ENCODE measurements around the gene FCMR.

FCMR gene

DNA sequence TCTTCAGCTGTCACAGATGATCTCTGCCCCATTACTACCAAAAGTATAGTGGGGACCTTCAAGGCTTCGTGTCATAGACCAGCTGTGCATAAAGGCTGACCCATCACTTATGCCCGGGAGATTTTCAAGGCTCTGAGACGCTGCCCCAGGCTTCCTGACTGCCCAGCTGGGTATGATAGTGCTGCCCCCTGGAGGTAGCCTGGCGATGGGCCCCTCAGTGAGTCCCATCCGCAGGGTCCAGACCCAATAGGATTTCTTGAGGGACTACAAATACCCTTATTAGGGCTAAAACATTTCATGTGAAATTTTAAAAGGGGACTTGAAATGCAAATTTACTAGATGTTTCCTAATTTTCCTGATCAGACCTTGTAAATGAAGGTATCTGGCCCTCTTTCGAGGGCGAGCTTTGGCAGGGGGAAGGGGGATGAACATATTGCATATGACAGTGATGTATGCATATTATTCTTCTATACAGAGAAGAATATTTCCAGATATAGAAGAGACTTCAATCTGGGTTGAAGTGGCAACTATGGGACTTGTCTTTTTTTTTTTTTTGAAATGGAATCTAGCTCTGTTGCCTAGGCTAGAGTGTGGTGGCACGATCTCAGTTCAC lies 11.7 kb upstream of the FCMR start:
- Histone ChIP-seq H3K4me3 (ENCODE audit: control insufficient read depth in 1 of 7, extremely low read depth in 1 of 7, insufficient read depth in 4 of 7, low read depth in 2 of 7, low read length in 6 of 7) (no peak overlapping the region), H3K27ac (ENCODE audit: insufficient read depth in 1 of 2, low read depth in 1 of 2, low read length in 2 of 2, poor library complexity in 1 of 2, severe bottlenecking in 2 of 2) (no peak overlapping the region), H3K36me3 (ENCODE audit: control insufficient read depth in 4 of 4, insufficient read depth in 4 of 4, low read length in 3 of 4) (no peaks in the 10 kb centered on the region), H3K9me3 (ENCODE audit: control extremely low read depth in 1 of 5, control insufficient read depth in 4 of 5, insufficient read depth in 2 of 5, low read depth in 1 of 5, low read length in 4 of 5) (no peaks in the 10 kb centered on the region), H3K4me1 (ENCODE audit: control extremely low read depth in 1 of 4, control insufficient read depth in 4 of 4, insufficient read depth in 4 of 4, low read length in 3 of 4) (peaks cover 2 to 11% (median 8%) of the 10 kb centered on the region in 4 experiments), H3K27me3 (replicated peaks in 2 of 5; ENCODE audit: control insufficient read depth in 4 of 5, insufficient read depth in 5 of 5, low read length in 4 of 5) (no peaks in the 10 kb centered on the region)
- POLR2A ChIA-PET, result no interaction called here
- DNase-seq, result peak; percentile 50 to 66 (median 59)
- CTCF ChIA-PET, result interaction anchor here (0.6 to 10.5 kb wide), 22 partner anchors 8 to 323 kb away, joined by 3 to 220 read pairs (median 7); partner anchors contain the start of genes EIF2D and FCMR
- 53% methylated on average over 6 of the region's 8 CpGs for WGBS (ENCODE audit: insufficient coverage)

DNA sequence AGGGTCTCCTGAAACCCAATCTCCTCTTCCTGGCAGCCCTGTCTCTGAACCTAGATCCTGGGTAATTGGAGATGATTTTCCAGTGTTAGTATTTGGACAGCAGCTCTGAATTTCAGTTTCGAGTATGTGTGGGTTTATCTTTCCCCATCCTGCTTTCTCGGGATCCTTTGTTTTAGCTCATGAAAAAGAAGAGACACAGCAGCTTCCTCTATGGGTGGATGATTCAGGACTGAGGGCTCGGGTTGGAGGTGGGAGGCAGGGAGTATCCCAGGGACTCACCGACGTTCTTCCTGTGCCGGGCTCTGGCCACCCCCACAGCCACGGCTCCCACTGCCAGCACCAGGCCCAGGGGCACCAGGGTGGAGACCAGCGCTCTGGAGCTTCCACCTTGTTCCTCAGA lies 10.4 kb upstream of the FCMR start:
- no peak overlapping the region for H3K4me3 ChIP-seq (ENCODE audit: control insufficient read depth in 1 of 7, extremely low read depth in 1 of 7, insufficient read depth in 4 of 7, low read depth in 2 of 7, low read length in 6 of 7)
- POLR2A ChIA-PET, result no interaction called here
- no peaks in the 10 kb centered on the region for H3K27me3 ChIP-seq (replicated peaks in 2 of 5; ENCODE audit: control insufficient read depth in 4 of 5, insufficient read depth in 5 of 5, low read length in 4 of 5)
- no peak overlapping the region for H3K27ac ChIP-seq (ENCODE audit: insufficient read depth in 1 of 2, low read depth in 1 of 2, low read length in 2 of 2, poor library complexity in 1 of 2, severe bottlenecking in 2 of 2)
- no peaks in the 10 kb centered on the region for H3K9me3 ChIP-seq (ENCODE audit: control extremely low read depth in 1 of 5, control insufficient read depth in 4 of 5, insufficient read depth in 2 of 5, low read depth in 1 of 5, low read length in 4 of 5)
- 92% methylated on average over 8 of the region's 8 CpGs for WGBS (ENCODE audit: insufficient coverage)
- H3K4me1 ChIP-seq (ENCODE audit: control extremely low read depth in 1 of 4, control insufficient read depth in 4 of 4, insufficient read depth in 4 of 4, low read length in 3 of 4), result peaks cover 2 to 11% (median 8%) of the 10 kb centered on the region in 4 experiments
- CTCF ChIA-PET, result interaction anchor here (0.7 to 10.5 kb wide), 19 partner anchors 10 to 209 kb away, joined by 3 to 220 read pairs (median 3); partner anchors contain the start of genes FCMR, IL20 and PIGR
- no peak for DNase-seq
- H3K36me3 ChIP-seq (ENCODE audit: control insufficient read depth in 4 of 4, insufficient read depth in 4 of 4, low read length in 3 of 4), result no peaks in the 10 kb centered on the region

DNA sequence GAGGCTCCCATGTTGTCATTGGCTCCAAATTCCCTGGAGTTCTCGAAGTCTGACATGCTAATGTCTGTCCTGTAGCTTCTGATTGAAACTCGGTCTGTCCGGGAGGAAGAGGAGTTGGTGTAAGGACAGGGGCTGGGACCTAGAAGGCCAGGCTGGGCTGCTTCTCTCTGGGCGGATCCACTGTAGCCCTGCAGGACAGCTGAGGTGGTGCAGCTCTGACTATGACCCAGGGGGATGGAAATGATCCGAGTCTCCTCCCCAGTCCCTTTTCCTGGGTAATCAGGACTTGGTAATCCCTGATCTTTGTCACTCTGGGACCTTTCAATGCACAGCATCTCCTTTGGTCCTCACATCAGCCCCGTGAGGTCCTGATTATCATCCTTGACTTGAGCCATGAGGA lies 10.0 kb upstream of the FCMR start:
- 94% methylated on average over 6 of the region's 6 CpGs for WGBS (ENCODE audit: insufficient coverage)
- ChIA-PET POLR2A (no interaction called here), CTCF (interaction anchor here (0.7 to 10.5 kb wide), 16 partner anchors 10 to 208 kb away, joined by 3 to 220 read pairs (median 3); partner anchors contain the start of genes FCMR, IL20 and PIGR)
- DNase-seq, result no peak
- Histone ChIP-seq H3K27ac (ENCODE audit: insufficient read depth in 1 of 2, low read depth in 1 of 2, low read length in 2 of 2, poor library complexity in 1 of 2, severe bottlenecking in 2 of 2) (no peak overlapping the region), H3K4me3 (ENCODE audit: control insufficient read depth in 1 of 7, extremely low read depth in 1 of 7, insufficient read depth in 4 of 7, low read depth in 2 of 7, low read length in 6 of 7) (no peak overlapping the region), H3K27me3 (replicated peaks in 2 of 5; ENCODE audit: control insufficient read depth in 4 of 5, insufficient read depth in 5 of 5, low read length in 4 of 5) (no peaks in the 10 kb centered on the region), H3K9me3 (ENCODE audit: control extremely low read depth in 1 of 5, control insufficient read depth in 4 of 5, insufficient read depth in 2 of 5, low read depth in 1 of 5, low read length in 4 of 5) (no peaks in the 10 kb centered on the region), H3K4me1 (ENCODE audit: control extremely low read depth in 1 of 4, control insufficient read depth in 4 of 4, insufficient read depth in 4 of 4, low read length in 3 of 4) (peaks cover 2 to 11% (median 8%) of the 10 kb centered on the region in 4 experiments), H3K36me3 (ENCODE audit: control insufficient read depth in 4 of 4, insufficient read depth in 4 of 4, low read length in 3 of 4) (no peaks in the 10 kb centered on the region)

DNA sequence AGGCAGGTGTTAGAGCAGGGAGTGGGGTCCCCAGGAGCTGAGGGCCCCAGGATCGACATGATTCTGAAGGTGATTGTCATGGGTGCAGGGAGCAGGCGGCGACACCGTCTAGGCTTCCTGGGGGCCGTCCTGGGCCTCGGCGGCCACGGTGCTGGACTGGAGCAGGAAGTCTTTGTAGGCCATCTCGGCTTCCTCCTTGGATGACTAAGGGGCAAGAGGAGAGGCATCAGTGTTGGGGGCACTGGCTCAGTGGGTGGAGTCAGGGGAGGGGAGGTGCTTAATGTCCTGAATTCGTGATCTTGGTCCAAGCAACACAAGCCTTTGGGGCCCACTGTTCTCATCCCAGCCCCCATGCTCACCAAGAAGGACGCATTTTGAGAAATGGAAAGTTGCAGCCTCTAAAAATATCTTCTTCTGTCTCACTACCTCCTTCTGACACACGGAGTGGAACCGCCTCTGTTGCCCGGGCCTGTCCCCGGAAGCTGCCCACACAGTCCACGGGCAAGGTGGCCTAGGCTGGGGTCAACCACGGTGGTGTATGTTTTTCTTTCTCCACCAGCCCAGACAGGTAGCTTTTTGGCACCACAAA lies 8.6 kb upstream of the FCMR start:
- ChIA-PET POLR2A (no interaction called here), CTCF (interaction anchor here (0.8 to 10.5 kb wide), 5 partner anchors 12 to 68 kb away, joined by 3 to 220 read pairs (median 24); no protein-coding TSS in a partner anchor)
- Histone ChIP-seq H3K27me3 (replicated peaks in 2 of 5; ENCODE audit: control insufficient read depth in 4 of 5, insufficient read depth in 5 of 5, low read length in 4 of 5) (no peaks in the 10 kb centered on the region), H3K36me3 (ENCODE audit: control insufficient read depth in 4 of 4, insufficient read depth in 4 of 4, low read length in 3 of 4) (no peaks in the 10 kb centered on the region), H3K9me3 (ENCODE audit: control extremely low read depth in 1 of 5, control insufficient read depth in 4 of 5, insufficient read depth in 2 of 5, low read depth in 1 of 5, low read length in 4 of 5) (no peaks in the 10 kb centered on the region), H3K4me1 (ENCODE audit: control extremely low read depth in 1 of 4, control insufficient read depth in 4 of 4, insufficient read depth in 4 of 4, low read length in 3 of 4) (peaks cover 2 to 12% (median 8%) of the 10 kb centered on the region in 4 experiments), H3K27ac (ENCODE audit: insufficient read depth in 1 of 2, low read depth in 1 of 2, low read length in 2 of 2, poor library complexity in 1 of 2, severe bottlenecking in 2 of 2) (no peak overlapping the region), H3K4me3 (ENCODE audit: control insufficient read depth in 1 of 7, extremely low read depth in 1 of 7, insufficient read depth in 4 of 7, low read depth in 2 of 7, low read length in 6 of 7) (no peak overlapping the region)
- WGBS (ENCODE audit: insufficient coverage), result 83% methylated on average over 2 of the region's 17 CpGs
- peak in 2 of 3 donors; percentile 54 to 58 for DNase-seq

DNA sequence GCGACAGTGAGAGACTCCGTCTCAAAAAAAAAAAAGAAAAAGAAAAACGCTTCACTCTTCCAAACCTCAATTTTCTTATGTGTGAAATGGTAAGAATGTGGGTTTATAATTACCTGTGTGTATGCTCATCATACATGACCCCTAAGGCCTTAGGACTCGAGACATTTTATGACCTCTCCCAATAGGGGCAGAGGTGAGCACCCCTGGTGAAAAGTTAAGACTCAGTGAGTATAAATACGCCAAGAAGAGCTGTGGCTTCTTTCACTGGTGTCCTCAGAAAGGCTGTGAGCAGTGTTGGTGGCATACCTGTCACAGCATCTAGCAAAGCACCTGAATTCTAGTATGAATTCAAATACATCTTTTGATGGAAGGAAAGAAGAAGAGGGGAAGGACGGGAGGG lies 7.8 kb upstream of the FCMR start:
- no peaks in the 10 kb centered on the region for H3K27me3 ChIP-seq (replicated peaks in 2 of 5; ENCODE audit: control insufficient read depth in 4 of 5, insufficient read depth in 5 of 5, low read length in 4 of 5)
- H3K27ac ChIP-seq (ENCODE audit: insufficient read depth in 1 of 2, low read depth in 1 of 2, low read length in 2 of 2, poor library complexity in 1 of 2, severe bottlenecking in 2 of 2), result no peak overlapping the region
- DNase-seq, result no peak
- H3K9me3 ChIP-seq (ENCODE audit: control extremely low read depth in 1 of 5, control insufficient read depth in 4 of 5, insufficient read depth in 2 of 5, low read depth in 1 of 5, low read length in 4 of 5), result no peaks in the 10 kb centered on the region
- ChIA-PET POLR2A (no interaction called here), CTCF (interaction anchor here (1.7 to 10.5 kb wide), 2 partner anchors 18 to 54 kb away, joined by 5 to 220 read pairs; no protein-coding TSS in a partner anchor)
- WGBS (ENCODE audit: insufficient coverage), result 80% methylated on average over 3 of the region's 6 CpGs
- no peak overlapping the region for H3K4me3 ChIP-seq (ENCODE audit: control insufficient read depth in 1 of 7, extremely low read depth in 1 of 7, insufficient read depth in 4 of 7, low read depth in 2 of 7, low read length in 6 of 7)
- H3K36me3 ChIP-seq (ENCODE audit: control insufficient read depth in 4 of 4, insufficient read depth in 4 of 4, low read length in 3 of 4), result no peaks in the 10 kb centered on the region
- H3K4me1 ChIP-seq (ENCODE audit: control extremely low read depth in 1 of 4, control insufficient read depth in 4 of 4, insufficient read depth in 4 of 4, low read length in 3 of 4), result peaks cover 2 to 16% (median 9%) of the 10 kb centered on the region in 4 experiments

GRCh38 chr1:206926286-206926685 lies 4.5 kb upstream of the FCMR start:
- peaks cover 20 to 48% (median 40%) of the 10 kb centered on the region in 4 experiments for H3K4me1 ChIP-seq (ENCODE audit: control extremely low read depth in 1 of 4, control insufficient read depth in 4 of 4, insufficient read depth in 4 of 4, low read length in 3 of 4)
- no peak for DNase-seq
- ChIA-PET CTCF (interaction anchor here (0.5 to 2.7 kb wide), 8 partner anchors 8 to 537 kb away, joined by 3 to 10 read pairs (median 4); no protein-coding TSS in a partner anchor), POLR2A (no interaction called here)
- WGBS (ENCODE audit: insufficient coverage), result 100% methylated on average over 2 of the region's 2 CpGs
- H3K27me3 ChIP-seq (replicated peaks in 2 of 5; ENCODE audit: control insufficient read depth in 4 of 5, insufficient read depth in 5 of 5, low read length in 4 of 5), result no peaks in the 10 kb centered on the region
- no peaks in the 10 kb centered on the region for H3K36me3 ChIP-seq (ENCODE audit: control insufficient read depth in 4 of 4, insufficient read depth in 4 of 4, low read length in 3 of 4)
- no peak overlapping the region for H3K4me3 ChIP-seq (ENCODE audit: control insufficient read depth in 1 of 7, extremely low read depth in 1 of 7, insufficient read depth in 4 of 7, low read depth in 2 of 7, low read length in 6 of 7)
- no peaks in the 10 kb centered on the region for H3K9me3 ChIP-seq (ENCODE audit: control extremely low read depth in 1 of 5, control insufficient read depth in 4 of 5, insufficient read depth in 2 of 5, low read depth in 1 of 5, low read length in 4 of 5)
- no peak overlapping the region for H3K27ac ChIP-seq (ENCODE audit: insufficient read depth in 1 of 2, low read depth in 1 of 2, low read length in 2 of 2, poor library complexity in 1 of 2, severe bottlenecking in 2 of 2)

Measured in common myeloid progenitor, CD34-positive (primary cell).